Activated T-cell treated with anti-CD3 and anti-CD28 coated beads, Interleukin-2, amount 50 U/mL, for 24 hours (primary cell): ENCODE results near the gene URM1.
A peak's percentile ranks its signal among the peaks of the same experiment; 100 is the strongest.

Experiments used
- DNase-seq: peaks from one replicate; pipeline ENCODE4 v3.0.0-alpha.2; 2020
- H3K27ac Mint-ChIP-seq: 2 replicates; pipeline ENCODE4 v1.8.0; 2020; ENCODE audit warnings: mild to moderate bottlenecking, mixed read lengths
- H3K27me3 Mint-ChIP-seq: 2 replicates; pipeline ENCODE4 v1.8.0; 2020; ENCODE audit warnings: mixed read lengths
- H3K36me3 Mint-ChIP-seq: 2 replicates; pipeline ENCODE4 v1.8.0; 2020; ENCODE audit warnings: low read depth, mixed read lengths
- H3K4me1 Mint-ChIP-seq: 2 replicates; pipeline ENCODE4 v1.8.0; 2020; ENCODE audit warnings: low read depth, mixed read lengths
- H3K4me3 Mint-ChIP-seq: 2 replicates; pipeline ENCODE4 v1.8.0; 2020; ENCODE audit warnings: mild to moderate bottlenecking, moderate library complexity, mixed read lengths
- H3K9me3 Mint-ChIP-seq: 2 replicates; pipeline ENCODE4 v1.8.0; 2020; ENCODE audit warnings: mixed read lengths

URM1 gene

DNA sequence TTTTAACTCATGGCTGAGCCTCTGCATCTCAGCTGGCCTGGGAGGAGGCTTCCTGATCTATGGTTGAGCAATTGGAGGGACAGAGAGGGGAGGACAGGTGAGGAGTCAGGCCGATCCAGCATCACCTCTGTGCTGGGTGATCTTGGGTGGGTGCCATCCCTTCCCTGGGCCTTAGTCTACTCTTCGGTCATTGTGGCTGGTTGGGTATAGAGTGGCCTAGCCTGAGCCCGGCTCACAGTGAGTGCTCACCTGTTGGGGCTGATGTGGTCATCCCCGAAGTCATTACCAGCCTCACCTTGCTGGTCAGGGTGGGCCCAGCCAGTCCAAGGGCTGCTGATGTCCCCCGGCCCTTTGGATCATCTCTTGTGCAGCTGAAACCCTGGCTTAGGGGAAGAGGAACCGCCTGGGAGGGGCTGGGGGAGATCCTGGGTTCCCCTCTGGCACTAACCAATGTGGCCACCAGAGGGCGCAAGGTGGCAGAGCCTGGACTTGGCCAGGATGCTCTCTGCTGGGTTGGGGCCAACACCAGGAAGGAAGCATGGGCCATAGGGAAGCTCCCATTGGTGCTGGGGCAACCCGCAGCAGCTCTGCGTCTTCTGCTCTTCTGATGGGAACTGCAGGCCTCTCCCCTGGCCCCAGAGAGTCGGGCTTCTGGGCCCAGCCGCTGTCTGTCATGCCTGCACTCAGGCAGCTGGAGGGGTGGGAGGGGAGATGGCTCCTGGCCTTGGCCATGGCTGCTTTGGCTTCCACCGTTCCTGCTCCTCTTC lies 67.4 kb downstream of the URM1 start:
- Mint-ChIP-seq H3K9me3 (no peaks in the 10 kb centered on the region), H3K4me3 (no peak overlapping the region), H3K4me1 (peaks cover 4% of the 10 kb centered on the region), H3K36me3 (no peaks in the 10 kb centered on the region), H3K27ac (no peak overlapping the region), H3K27me3 (no peaks in the 10 kb centered on the region)
- DNase-seq = peak; percentile 90

DNA sequence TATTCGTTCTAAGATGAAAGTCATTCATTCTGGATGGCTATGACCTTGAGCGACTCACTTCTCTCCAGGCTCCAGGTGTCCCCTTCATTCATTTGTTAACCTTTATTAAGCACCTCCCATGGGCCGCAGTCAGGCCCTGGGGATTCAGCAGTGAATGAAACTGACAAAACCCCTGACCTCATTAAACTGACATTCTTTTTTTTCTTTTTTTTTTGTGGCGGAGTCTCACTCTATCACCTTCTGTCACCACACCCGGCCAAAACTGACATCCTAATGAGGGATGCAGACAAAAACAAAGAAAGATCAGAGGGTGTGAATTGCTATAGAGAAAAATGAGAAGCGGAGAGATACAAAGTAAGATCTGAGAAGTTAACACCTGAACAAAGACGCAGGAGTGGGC lies 68.1 kb downstream of the URM1 start:
- Mint-ChIP-seq H3K4me1 (peaks cover 4% of the 10 kb centered on the region), H3K36me3 (no peaks in the 10 kb centered on the region), H3K27ac (no peak overlapping the region), H3K9me3 (no peaks in the 10 kb centered on the region), H3K4me3 (no peak overlapping the region), H3K27me3 (no peaks in the 10 kb centered on the region)
- no peak for DNase-seq
